OCI-LY7 (cell line): ENCODE measurements around the gene CHMP4B. TPM values are rescaled to one million over a fixed set of nuclear protein-coding genes. Genes with fewer than 3 reads are reported as not detected.

ENCODE experiments used
- BruUV-seq: library from RNA; stranded (reverse); fragments of 400-500 nt; replicated peaks from 2 replicates; lab custom pipeline; 2021; lab: Mats Ljungman, UMichigan
- CTCF ChIA-PET: fragments of 300-600 bp; sonication (Branson Sonifier 250); formaldehyde crosslinking; loops from one replicate; lab custom pipeline; 2022; ENCODE audit warnings: antibody characterized with exemption; ENCODE audit not compliant: unreplicated experiment; lab: Charles Lee
- POLR2A ChIA-PET: fragments of 300-600 bp; sonication (Branson Sonifier 250); formaldehyde crosslinking; loops from one replicate; lab custom pipeline; 2022; ENCODE audit warnings: antibody characterized with exemption; lab: Charles Lee
- DNase-seq: peaks from one replicate; pipeline ENCODE4 v3.0.0-alpha.2; 2015; ENCODE audit warnings: low spot score
- H2AFZ ChIP-seq: fragments of 200-600 bp; sonication (generic), shearing (Covaris generic); 2 replicates; pipeline ENCODE4 v1.6.1; 2014; ENCODE audit warnings: mild to moderate bottlenecking, antibody characterized with exemption, low read length, moderate library complexity
- H3K27ac ChIP-seq: fragments of 200-600 bp; sonication (generic); 2 replicates; pipeline ENCODE4 v1.5.1; 2014; ENCODE audit warnings: mixed run types, low read depth, mild to moderate bottlenecking, moderate library complexity, low read length, inconsistent platforms; ENCODE audit not compliant: poor library complexity, severe bottlenecking
- H3K36me3 ChIP-seq: fragments of 200-600 bp; sonication (generic); 2 replicates; pipeline ENCODE4 v1.6.1; 2014; ENCODE audit warnings: mild to moderate bottlenecking, antibody characterized with exemption, low read length, moderate library complexity, mixed read lengths; ENCODE audit not compliant: insufficient read depth
- H3K4me1 ChIP-seq: fragments of 200-600 bp; sonication (generic); 2 replicates; pipeline ENCODE4 v1.5.1; 2014; ENCODE audit warnings: mild to moderate bottlenecking, low read length; ENCODE audit not compliant: insufficient read depth, poor library complexity, severe bottlenecking
- H3K4me2 ChIP-seq: fragments of 200-600 bp; sonication (generic); 2 replicates; pipeline ENCODE4 v1.6.1; 2014; ENCODE audit warnings: mild to moderate bottlenecking, low read length
- H3K4me3 ChIP-seq: fragments of 200-600 bp; sonication (generic); 2 replicates; pipeline ENCODE4 v1.5.1; 2014; ENCODE audit warnings: mild to moderate bottlenecking, low read depth, low read length; ENCODE audit not compliant: poor library complexity, severe bottlenecking
- H3K79me2 ChIP-seq: fragments of 200-600 bp; sonication (generic); 2 replicates; pipeline ENCODE4 v1.6.1; 2016; ENCODE audit warnings: low read depth, mild to moderate bottlenecking, low read length, moderate library complexity, mixed read lengths; ENCODE audit not compliant: insufficient read depth
- H3K9me2 ChIP-seq: fragments of 200-600 bp; sonication (generic); 2 replicates; pipeline ENCODE4 v1.6.1; 2016; ENCODE audit warnings: mild to moderate bottlenecking, low read length, mixed read lengths; ENCODE audit not compliant: insufficient read depth
- H3K9me3 ChIP-seq: fragments of 200-600 bp; sonication (generic); 2 replicates; pipeline ENCODE4 v1.6.1; 2014; ENCODE audit warnings: mild to moderate bottlenecking, mixed run types, low read length, mixed read lengths
- H4K20me1 ChIP-seq: fragments of 200-600 bp; sonication (generic); 2 replicates; pipeline ENCODE4 v1.6.1; 2014; ENCODE audit warnings: mild to moderate bottlenecking, antibody characterized with exemption, low read length, moderate library complexity, mixed read lengths; ENCODE audit not compliant: insufficient read depth
- EZH2phosphoT487 ChIP-seq: fragments of 200-600 bp; sonication (generic); IDR thresholded peaks from 2 replicates; pipeline ENCODE4 v1.6.1; 2018; ENCODE audit warnings: low read depth, borderline replicate concordance, mild to moderate bottlenecking, mixed run types, antibody characterized with exemption, low read length, moderate library complexity, mixed read lengths
- intact Hi-C: fragments of 100-400 bp; cut with micrococcal nuclease; formaldehyde crosslinking; loops from one replicate; pipeline ENCODE4 v1.10.0; 2022; ENCODE audit not compliant: unreplicated experiment
- total RNA-seq, 2 experiments: library from RNA; depleted of rRNA in 1 of 2; stranded (reverse); fragments of >200 nt in 1 of 2; shearing (Covaris generic) in 1 of 2; gene quantifications; 2 replicates each; pipeline ENCODE4 v1.2.3, GENCODE V29; 2014 to 2022
- TF ChIP-seq, protein P1 (sequence below): fragments of 200-600 bp; sonication (generic); conservative IDR thresholded peaks from 2 replicates; pipeline ENCODE4 v1.5.1; 2014; ENCODE audit warnings: mild to moderate bottlenecking, antibody characterized with exemption, low read length, moderate library complexity, mixed read lengths

The CHMP4B gene
- total RNA-seq, 2 experiments from 2014 or later, result 32.4 to 84.2 TPM

DNA sequence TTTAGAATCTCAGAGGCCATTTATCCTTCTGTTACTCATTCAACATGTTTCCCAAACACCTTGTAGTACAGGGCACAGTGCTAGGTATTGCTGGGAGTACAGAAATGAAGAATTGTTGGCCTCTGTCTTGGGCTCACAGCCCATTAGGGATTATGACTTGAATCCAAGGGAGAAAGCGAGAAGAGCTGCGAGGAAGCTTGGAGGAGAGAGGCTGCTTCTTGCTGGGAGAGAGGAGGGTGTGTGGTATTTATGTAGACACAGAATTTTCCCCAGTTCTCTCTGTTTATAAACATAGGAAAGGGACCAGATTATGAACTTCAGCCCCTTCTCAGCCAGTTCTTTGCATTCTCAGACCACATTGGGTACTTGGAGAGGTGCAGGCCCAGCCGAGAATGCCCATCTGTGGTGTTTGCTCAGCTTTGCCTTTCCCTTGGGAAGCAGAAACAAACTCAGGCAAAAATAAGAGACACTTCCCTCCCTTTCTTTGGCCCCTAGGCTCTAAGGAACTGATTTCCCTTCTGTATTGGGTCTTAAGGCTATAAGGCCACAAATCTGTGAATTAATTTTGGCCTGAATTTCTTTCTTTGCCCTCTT lies 17.9 kb downstream of the CHMP4B start:
- peaks cover 40% of the 10 kb centered on the region for H3K4me1 ChIP-seq
- peak overlapping the region; percentile 52 for H3K27ac ChIP-seq
- H3K4me3 ChIP-seq, result peak overlapping the region; percentile 12
- POLR2A ChIA-PET, result interaction anchor here (0.6 kb wide), 1 partner anchor 139 kb away, joined by 3 read pairs; no protein-coding TSS in a partner anchor
- no TSS peak for BruUV-seq
- no peaks in the 10 kb centered on the region for H3K9me2 ChIP-seq
- TF ChIP-seq, protein P1, sequence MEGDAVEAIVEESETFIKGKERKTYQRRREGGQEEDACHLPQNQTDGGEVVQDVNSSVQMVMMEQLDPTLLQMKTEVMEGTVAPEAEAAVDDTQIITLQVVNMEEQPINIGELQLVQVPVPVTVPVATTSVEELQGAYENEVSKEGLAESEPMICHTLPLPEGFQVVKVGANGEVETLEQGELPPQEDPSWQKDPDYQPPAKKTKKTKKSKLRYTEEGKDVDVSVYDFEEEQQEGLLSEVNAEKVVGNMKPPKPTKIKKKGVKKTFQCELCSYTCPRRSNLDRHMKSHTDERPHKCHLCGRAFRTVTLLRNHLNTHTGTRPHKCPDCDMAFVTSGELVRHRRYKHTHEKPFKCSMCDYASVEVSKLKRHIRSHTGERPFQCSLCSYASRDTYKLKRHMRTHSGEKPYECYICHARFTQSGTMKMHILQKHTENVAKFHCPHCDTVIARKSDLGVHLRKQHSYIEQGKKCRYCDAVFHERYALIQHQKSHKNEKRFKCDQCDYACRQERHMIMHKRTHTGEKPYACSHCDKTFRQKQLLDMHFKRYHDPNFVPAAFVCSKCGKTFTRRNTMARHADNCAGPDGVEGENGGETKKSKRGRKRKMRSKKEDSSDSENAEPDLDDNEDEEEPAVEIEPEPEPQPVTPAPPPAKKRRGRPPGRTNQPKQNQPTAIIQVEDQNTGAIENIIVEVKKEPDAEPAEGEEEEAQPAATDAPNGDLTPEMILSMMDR, result no peak
- no peak for TF ChIP-seq EZH2phosphoT487
- intact Hi-C loops, result no loop called here
- H3K79me2 ChIP-seq, result peaks cover 74% of the 10 kb centered on the region
- no peaks in the 10 kb centered on the region for H3K9me3 ChIP-seq
- peaks cover 32% of the 10 kb centered on the region for H3K36me3 ChIP-seq
- 0 out of 2 replicates have a peak, but pooled peaks cover 4% of the 10 kb centered on the region for H4K20me1 ChIP-seq
- CTCF ChIA-PET, result no interaction called here
- H3K4me2 ChIP-seq, result peak overlapping the region; percentile 54
- no peak for DNase-seq
- no peak overlapping the region for H2AFZ ChIP-seq

DNA sequence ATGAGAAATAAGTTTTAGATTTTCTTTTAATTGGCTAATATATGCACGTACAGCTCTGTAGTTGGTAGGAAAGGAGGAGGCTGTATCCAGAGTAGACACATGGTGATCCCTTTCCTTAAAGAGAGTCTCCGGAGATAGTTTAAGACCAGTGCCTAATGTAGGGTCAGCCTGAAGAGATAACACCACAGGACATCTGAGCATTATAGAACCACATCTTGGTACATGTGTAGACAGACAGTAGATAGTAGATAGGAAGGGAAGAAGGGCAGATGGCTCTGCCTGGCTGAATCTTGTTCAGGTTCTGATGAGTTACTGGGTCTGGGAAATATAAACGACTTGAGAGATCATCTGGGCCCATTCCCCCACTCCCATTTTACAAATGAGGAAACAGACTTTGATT lies 18.5 kb downstream of the CHMP4B start:
- peaks cover 74% of the 10 kb centered on the region; the same call in 1 of the 2 replicates for H3K79me2 ChIP-seq
- H3K4me1 ChIP-seq, result peaks cover 40% of the 10 kb centered on the region
- peaks cover 35% of the 10 kb centered on the region for H3K36me3 ChIP-seq

More for the DNA sequence above, 18.5 kb downstream of the CHMP4B start:
- H3K9me2 ChIP-seq, result no peaks in the 10 kb centered on the region
- ChIA-PET POLR2A (interaction anchor here (0.6 kb wide), 1 partner anchor 140 kb away, joined by 3 read pairs; no protein-coding TSS in a partner anchor), CTCF (no interaction called here)
- no peaks in the 10 kb centered on the region for H3K9me3 ChIP-seq
- intact Hi-C loops, result no loop called here
- H3K4me3 ChIP-seq, result no peak overlapping the region
- no peak overlapping the region for H3K4me2 ChIP-seq
- DNase-seq, result no peak
- no TSS peak for BruUV-seq
- no peak overlapping the region for H2AFZ ChIP-seq
- no peaks in the 10 kb centered on the region for H4K20me1 ChIP-seq
- H3K27ac ChIP-seq, result no peak overlapping the region
- TF ChIP-seq, protein P1, result no peak
- TF ChIP-seq EZH2phosphoT487, result no peak
